Stimulated activated CD4-positive, alpha-beta T cell treated with anti-CD3 and anti-CD28 coated beads, Interleukin-4, amount 100 ng/mL, for 4 hours (primary cell): Measurements from ENCODE around the gene ADGRB3.
"Not testable (repeated sequence)": the region's sequence is repeated elsewhere in the genome, so short reads cannot be mapped to it uniquely, and the experiment has no call there.

Experiments
- DNase-seq, 2 experiments: peaks; one replicate each; pipeline ENCODE4 v3.0.0-alpha.2; 2020

ADGRB3 gene

GRCh38 chr6:68973066-68973465 is 338.0 kb downstream of the ADGRB3 start:
- no peak for DNase-seq

- no peak for DNase-seq
These were observed 340.0 kb downstream of the ADGRB3 start for GRCh38 chr6:68975064-68975463.

- DNase-seq = no peak
These were observed 340.7 kb downstream of the ADGRB3 start for GRCh38 chr6:68975816-68976215.

- DNase-seq = no peak
These were observed 341.2 kb downstream of the ADGRB3 start for GRCh38 chr6:68976260-68976659.

- no peak for DNase-seq
These were observed 343.3 kb downstream of the ADGRB3 start for GRCh38 chr6:68978411-68978810.

GRCh38 chr6:68981668-68982067 is 346.6 kb downstream of the ADGRB3 start:
- DNase-seq = not testable (repeated sequence)

- DNase-seq = no peak
These were observed 353.6 kb downstream of the ADGRB3 start for GRCh38 chr6:68988698-68989097.

- no peak for DNase-seq
These were observed 355.2 kb downstream of the ADGRB3 start for GRCh38 chr6:68990317-68990716.

GRCh38 chr6:68993911-68994310 is 358.8 kb downstream of the ADGRB3 start:
- DNase-seq = no peak

GRCh38 chr6:68994521-68994920 is 359.4 kb downstream of the ADGRB3 start:
- no peak for DNase-seq

GRCh38 chr6:69005199-69005598 is 370.1 kb downstream of the ADGRB3 start:
- DNase-seq = no peak

GRCh38 chr6:69007781-69008180 is 372.7 kb downstream of the ADGRB3 start:
- DNase-seq = no peak

GRCh38 chr6:69012211-69012610 is 377.1 kb downstream of the ADGRB3 start:
- DNase-seq = no peak

GRCh38 chr6:69012876-69013275 is 377.8 kb downstream of the ADGRB3 start:
- DNase-seq = no peak

GRCh38 chr6:69018906-69019305 is 383.8 kb downstream of the ADGRB3 start:
- no peak for DNase-seq

- no peak for DNase-seq
These were observed 384.8 kb downstream of the ADGRB3 start for GRCh38 chr6:69019832-69020231.

GRCh38 chr6:69022993-69023392 is 387.9 kb downstream of the ADGRB3 start:
- no peak for DNase-seq

- no peak for DNase-seq
These were observed 391.2 kb downstream of the ADGRB3 start for GRCh38 chr6:69026243-69026642.

GRCh38 chr6:69026715-69027114 is 391.6 kb downstream of the ADGRB3 start:
- DNase-seq = no peak

GRCh38 chr6:69027861-69028260 is 392.8 kb downstream of the ADGRB3 start:
- no peak for DNase-seq

- DNase-seq = no peak
These were observed 403.8 kb downstream of the ADGRB3 start for GRCh38 chr6:69038841-69039240.

- DNase-seq = no peak
These were observed 407.2 kb downstream of the ADGRB3 start for GRCh38 chr6:69042297-69042696.

- no peak for DNase-seq
These were observed 409.5 kb downstream of the ADGRB3 start for GRCh38 chr6:69044534-69044933.

- DNase-seq = no peak
These were observed 424.3 kb downstream of the ADGRB3 start for GRCh38 chr6:69059413-69059812.

GRCh38 chr6:69061066-69061465 is 426.0 kb downstream of the ADGRB3 start:
- DNase-seq = no peak

- DNase-seq = no peak
These were observed 428.3 kb downstream of the ADGRB3 start for GRCh38 chr6:69063401-69063800.
